Heart left ventricle (tissue), 16 donors: Measurements from ENCODE around the gene TPST2. TPM values are rescaled to one million over a fixed set of nuclear protein-coding genes. Genes with fewer than 3 reads are reported as not detected.

Experiments used
- ATAC-seq, 4 donors: fragments of 200-7000 bp; cut with Tn5 transposase; one replicate each; pipeline ENCODE4 v1.9.1; 2020 to 2022; ENCODE audit warnings: moderate library complexity in 4 of 4, mild to moderate bottlenecking in 3 of 4, moderate number of reproducible peaks in 1 of 4
- DNase-seq, 5 donors: peaks; one replicate each; pipeline ENCODE4 v3.0.0-alpha.2; 2020
- H3K27ac ChIP-seq, 12 donors: fragments of 200-600 bp; sonication (generic) in 4 of 12; one replicate each; pipeline versions ENCODE4 v1.5.0 to v1.8.0; 2016 to 2022; ENCODE audit warnings: mild to moderate bottlenecking in 2 of 12
- H3K27me3 ChIP-seq, 9 donors: fragments of 200-600 bp; sonication (generic) in 2 of 9; one replicate each; pipeline versions ENCODE4 v1.5.1 to v1.8.0; 2016 to 2022; ENCODE audit warnings: mild to moderate bottlenecking in 3 of 9
- H3K36me3 ChIP-seq, 9 donors: fragments of 200-600 bp; sonication (generic) in 2 of 9; one replicate each; pipeline versions ENCODE4 v1.5.0 to v1.8.0; 2018 to 2022; ENCODE audit warnings: mild to moderate bottlenecking in 2 of 9
- H3K4me1 ChIP-seq, 12 donors: fragments of 200-600 bp; sonication (generic) in 4 of 12; one replicate each; pipeline versions ENCODE4 v1.5.0 to v1.8.0; 2016 to 2022; ENCODE audit warnings: mild to moderate bottlenecking in 3 of 12
- H3K4me3 ChIP-seq, 12 donors: fragments of 200-600 bp; sonication (generic) in 4 of 12; one replicate each; pipeline versions ENCODE4 v1.5.0 to v1.8.0; 2017 to 2022; ENCODE audit warnings: mild to moderate bottlenecking in 9 of 12, moderate library complexity in 4 of 12
- H3K9me3 ChIP-seq, 12 donors: fragments of 200-600 bp; sonication (generic) in 4 of 12; one replicate each; pipeline versions ENCODE4 v1.5.0 to v1.8.0; 2016 to 2022; ENCODE audit warnings: mild to moderate bottlenecking in 1 of 12
- POLR2A ChIP-seq, 2 donors: fragments of 450-650 bp; IDR thresholded peaks; one replicate each; pipeline ENCODE4 v1.6.1; 2017; ENCODE audit warnings: antibody characterized with exemption in 2 of 2, mild to moderate bottlenecking in 2 of 2, moderate library complexity in 2 of 2
- WGBS, 4 donors: extraction: QIAGEN DNeasy Blood & Tissue Kit in 2 of 4; methylation state at CpG; one replicate each; pipeline versions ENCODE4 v1.1.5 to v1.1.7; 2013 to 2018; 5-methylcytosine and 5-hydroxymethylcytosine counted together
- intact Hi-C, 10 donors: fragments of 100-400 bp; cut with DNase I; formaldehyde crosslinking; loops; one replicate each; pipeline versions ENCODE4 v1.11.1 to v1.14.2; 2022
- polyA plus RNA-seq, 2 donors: library from polyadenylated mRNA; stranded (reverse); fragments of 200-250 nt; gene quantifications; one replicate each; pipeline ENCODE4 v1.2.3, GENCODE V29; 2013
- total RNA-seq, 9 donors: library from RNA; depleted of rRNA in 2 of 9; stranded (reverse); fragments of >200 nt in 2 of 9; fragmentation: NEBNext Ultra II Directional in 3 of 9; extraction: Animal tissue kit (Norgen Biotek cat#: 25700) in 3 of 9; gene quantifications; one replicate each; pipeline versions ENCODE4 v1.1.0 to v1.2.4, GENCODE V29; 2016 to 2023
- TF ChIP-seq, protein P1 (sequence below), 12 donors: fragments of 200-600 bp; sonication (generic) in 4 of 12; IDR thresholded peaks; one replicate each; pipeline versions ENCODE4 v1.5.0 to v1.8.0; 2018 to 2022; ENCODE audit warnings: antibody characterized with exemption in 12 of 12, mild to moderate bottlenecking in 5 of 12
- donor health status: ischemic (EF 13 %, LVEDD 7.1; RV severe dilation, severe dysfunction).
- donor health status: healthy with polysubstance abuse.
- donor health status: DM: no; HTN: yes; CAD: no.
- donor health status: DM: no; HTN: no; CAD: no.
- donor health status: ischemic (EF 25% LVEDD 6.9; RV normal size, moderate dysfunction).
- donor health status: ischemic (EF 25% LVEDD 5.7; RV mildly dilated, moderate dysfunction).
- donor health status: healthy.
- donor health status: DM: yes; HTN: yes; CAD: no.
- donor health status: ischemic (EF 35%, LVEDD 5.7; RV mildly dilated, moderate dysfunction).
- donor health status: nonischemic (EF 11% LVEDD 7.7; RV severe dilation, severe dysfunction).
- donor health status: DM: yes; HTN: yes; CAD: no.
- donor health status: PGD.
- donor health status: ischemic (EF 29% LVEDD 5.4; RV normal size, mild dysfunction).
- donor health status: nonischemic (EF 23%, LVEDD 6.1; RV moderate dilation, normal function).

TPST2 gene
- total and polyA plus RNA-seq, 11 donors, result 12.1 to 103 (median 25.2) TPM

DNA sequence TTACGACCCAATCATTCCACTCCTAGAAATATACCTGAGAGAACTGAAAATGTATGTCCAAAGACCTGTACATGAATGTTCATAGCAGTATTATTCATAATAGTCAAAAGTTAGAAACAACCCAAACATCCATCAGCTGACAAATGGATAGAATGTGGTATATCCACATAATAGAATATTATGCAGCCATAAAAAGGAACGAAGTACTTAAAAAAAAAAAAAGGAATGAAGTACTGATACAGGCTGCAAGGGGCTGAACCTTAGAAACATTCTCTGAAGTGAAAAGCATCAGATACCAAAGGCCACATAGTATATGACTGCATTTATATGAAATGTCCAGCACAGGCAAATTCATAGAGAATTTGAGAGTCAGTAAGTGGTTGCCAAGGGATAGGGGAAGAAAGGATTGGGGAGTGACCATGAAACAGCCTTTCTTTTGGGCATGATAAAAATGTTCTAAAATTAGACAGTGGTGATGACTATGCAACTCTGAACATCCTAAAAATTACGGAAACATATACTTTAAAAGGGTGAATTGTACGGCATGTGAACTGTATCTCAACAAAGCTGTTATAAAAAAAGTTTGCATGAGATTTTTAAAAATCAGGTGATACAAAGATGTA, 1.8 kb downstream of the TPST2 start:
- peaks cover 6 to 64% (median 34%) of the 10 kb centered on the region in 12 donors for H3K4me1 ChIP-seq
- H3K4me3 ChIP-seq, result peak overlapping the region in 3 of 12 donors; percentile 79 to 94 (median 93)
- WGBS, 4 donors, result 89 to 96% (median 90%) methylated on average over 4 of the region's 4 CpGs
- peak overlapping the region in 3 of 12 donors; percentile 87 to 90 (median 89) for H3K27ac ChIP-seq
- H3K9me3 ChIP-seq, result peaks cover 0 to 4% (median 0%) of the 10 kb centered on the region in 12 donors
- DNase-seq (no peak), ATAC-seq (no peak)
- no peak for TF ChIP-seq POLR2A (IDR thresholded peaks at IDR 0.05)
- TF ChIP-seq, protein P1, sequence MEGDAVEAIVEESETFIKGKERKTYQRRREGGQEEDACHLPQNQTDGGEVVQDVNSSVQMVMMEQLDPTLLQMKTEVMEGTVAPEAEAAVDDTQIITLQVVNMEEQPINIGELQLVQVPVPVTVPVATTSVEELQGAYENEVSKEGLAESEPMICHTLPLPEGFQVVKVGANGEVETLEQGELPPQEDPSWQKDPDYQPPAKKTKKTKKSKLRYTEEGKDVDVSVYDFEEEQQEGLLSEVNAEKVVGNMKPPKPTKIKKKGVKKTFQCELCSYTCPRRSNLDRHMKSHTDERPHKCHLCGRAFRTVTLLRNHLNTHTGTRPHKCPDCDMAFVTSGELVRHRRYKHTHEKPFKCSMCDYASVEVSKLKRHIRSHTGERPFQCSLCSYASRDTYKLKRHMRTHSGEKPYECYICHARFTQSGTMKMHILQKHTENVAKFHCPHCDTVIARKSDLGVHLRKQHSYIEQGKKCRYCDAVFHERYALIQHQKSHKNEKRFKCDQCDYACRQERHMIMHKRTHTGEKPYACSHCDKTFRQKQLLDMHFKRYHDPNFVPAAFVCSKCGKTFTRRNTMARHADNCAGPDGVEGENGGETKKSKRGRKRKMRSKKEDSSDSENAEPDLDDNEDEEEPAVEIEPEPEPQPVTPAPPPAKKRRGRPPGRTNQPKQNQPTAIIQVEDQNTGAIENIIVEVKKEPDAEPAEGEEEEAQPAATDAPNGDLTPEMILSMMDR (IDR thresholded peaks at IDR 0.05), result no peak
- intact Hi-C loops, result loop anchor here in 7 of 10 donors (5.0 to 10.0 kb wide), 3 partner anchors 44 to 76 kb away; partner anchors contain the start of gene TFIP11 (in 7 of the 7)
- no peaks in the 10 kb centered on the region for H3K27me3 ChIP-seq
- H3K36me3 ChIP-seq, result peaks cover 0 to 4% (median 0%) of the 10 kb centered on the region in 9 donors

DNA sequence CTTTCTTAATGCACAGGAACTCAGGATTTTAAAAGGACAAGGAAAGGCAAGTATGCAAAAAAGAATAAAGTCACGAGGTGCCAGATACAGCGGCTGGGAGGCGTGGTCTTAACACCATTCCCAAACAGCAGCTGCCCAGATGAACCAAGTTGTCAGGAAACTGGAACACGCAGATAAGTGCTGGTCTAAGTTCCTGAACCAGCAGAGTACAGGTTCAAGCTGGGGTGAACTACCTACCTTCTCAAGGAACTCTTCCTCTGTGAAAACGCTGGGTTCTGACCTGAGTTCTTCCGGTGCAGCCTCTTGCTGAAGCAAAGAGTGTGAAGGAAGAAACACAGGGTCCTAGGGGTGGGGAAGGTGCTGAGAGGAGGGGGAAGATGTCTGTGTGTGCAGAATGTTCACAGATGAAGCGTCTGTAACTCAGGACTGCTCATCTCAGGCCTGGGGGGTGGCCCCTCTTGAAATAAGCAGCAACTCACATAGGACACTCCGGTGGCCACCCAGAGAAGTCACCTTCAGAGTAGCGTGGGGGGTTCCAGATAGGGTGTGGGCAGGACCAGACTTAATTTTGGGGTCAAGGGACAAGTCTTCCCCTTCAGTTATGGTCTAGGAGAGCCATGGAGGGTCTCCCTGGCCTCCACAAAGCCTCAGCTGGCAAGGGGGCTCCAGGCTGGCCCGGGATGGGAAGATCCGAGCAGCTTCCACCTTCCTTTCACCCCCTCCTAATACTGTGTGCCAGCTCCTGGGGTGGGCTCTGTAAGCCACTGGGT, 3.2 kb downstream of the TPST2 start:
- Histone ChIP-seq H3K27ac (peak overlapping the region in 4 of 12 donors; percentile 39 to 70 (median 50)), H3K4me3 (peak overlapping the region in 1 of 12 donors; percentile 26), H3K4me1 (peaks cover 6 to 56% (median 34%) of the 10 kb centered on the region in 12 donors), H3K9me3 (peaks cover 0 to 4% (median 0%) of the 10 kb centered on the region in 12 donors), H3K27me3 (no peaks in the 10 kb centered on the region), H3K36me3 (peaks cover 0 to 15% (median 5%) of the 10 kb centered on the region in 9 donors)
- DNase-seq (no peak), ATAC-seq (peak in 1 of 4 donors; percentile 22)
- intact Hi-C loops, result loop anchor here in 7 of 10 donors (5.0 to 10.0 kb wide), 3 partner anchors 46 to 74 kb away; partner anchors contain the start of gene TFIP11 (in 7 of the 7)
- WGBS, 4 donors, result 53 to 71% (median 66%) methylated on average over 11 of the region's 11 CpGs
- TF ChIP-seq, protein P1 (IDR thresholded peaks at IDR 0.05), result no peak
- TF ChIP-seq POLR2A (IDR thresholded peaks at IDR 0.05), result no peak

DNA sequence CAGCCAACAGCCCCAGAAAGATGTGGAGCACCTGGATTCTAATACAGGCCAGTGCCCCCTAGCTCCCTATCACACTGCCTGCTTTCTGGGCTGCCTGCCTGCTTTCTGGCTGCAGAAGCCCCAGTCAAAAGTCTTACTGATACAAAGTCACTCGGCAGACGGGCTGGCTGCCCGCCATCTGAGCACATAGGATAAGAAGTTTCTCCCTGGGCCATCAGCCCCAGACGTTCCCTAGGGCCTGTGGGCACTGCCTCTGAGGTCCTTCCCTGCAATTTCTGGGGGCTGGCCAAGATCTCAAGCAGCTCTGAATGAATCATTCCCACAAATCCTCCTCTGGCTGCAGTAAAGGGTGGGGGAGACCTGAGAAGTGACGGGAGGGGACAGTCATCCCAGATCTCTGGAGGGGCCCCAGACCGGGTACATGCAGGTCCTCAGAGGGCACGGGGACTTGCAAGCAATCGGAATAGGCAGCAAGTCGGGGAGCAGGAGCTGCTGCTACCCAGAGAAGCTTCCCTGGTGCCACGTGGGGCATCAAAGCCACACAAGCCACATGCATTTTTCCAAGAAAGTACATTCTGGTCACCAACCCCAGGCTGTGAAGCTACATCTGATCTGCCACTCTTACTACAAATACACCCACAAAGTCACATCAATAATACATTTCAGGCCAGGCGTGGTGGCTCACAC, 4.7 kb downstream of the TPST2 start:
- Histone ChIP-seq H3K36me3 (peaks cover 0 to 18% (median 7%) of the 10 kb centered on the region in 9 donors), H3K4me3 (peak overlapping the region in 1 of 12 donors; percentile 0), H3K27ac (peak overlapping the region in 6 of 12 donors; percentile 17 to 57 (median 32)), H3K4me1 (peaks cover 6 to 59% (median 30%) of the 10 kb centered on the region in 12 donors), H3K27me3 (no peaks in the 10 kb centered on the region), H3K9me3 (peaks cover 0 to 4% (median 0%) of the 10 kb centered on the region in 12 donors)
- intact Hi-C loops, result loop anchor here in 7 of 10 donors (5.0 to 10.0 kb wide), 3 partner anchors 47 to 73 kb away; partner anchors contain the start of gene TFIP11 (in 7 of the 7)
- no peak for TF ChIP-seq POLR2A (IDR thresholded peaks at IDR 0.05)
- TF ChIP-seq, protein P1 (IDR thresholded peaks at IDR 0.05), result peak in 6 of 12 donors; percentile 6 to 47 (median 25)
- ATAC-seq (peak; percentile 31 to 74 (median 50)), DNase-seq (peak; percentile 51 to 89 (median 85))
- 36 to 44% (median 39%) methylated on average over 10 to 11 of the region's 11 CpGs for WGBS, 4 donors
